ENCODE results near the gene PLA2G2C.

GRCh38 chr1:20220036-20220435, 33.7 kb upstream of the PLA2G2C start:
- no peak for TF ChIP-seq ZNF660 (tag by site-specific recombination; IDR thresholded peaks at IDR 0.05)
- no peak for TF ChIP-seq ZNF274 (IDR thresholded peaks at IDR 0.05; ENCODE audit: low read length)
- TF ChIP-seq ZNF274 (tag by site-specific recombination; IDR thresholded peaks at IDR 0.05; ENCODE audit: borderline replicate concordance): no peak
- no peak for TF ChIP-seq CTCF (tag by site-specific recombination; IDR thresholded peaks at IDR 0.05)
- TF ChIP-seq ZBTB7A (tag by site-specific recombination; IDR thresholded peaks at IDR 0.05; ENCODE audit: low read depth): no peak
- TF ChIP-seq REST (tag by site-specific recombination; IDR thresholded peaks at IDR 0.05): no peak
- no peak for TF ChIP-seq ZNF488 (tag by site-specific recombination; IDR thresholded peaks at IDR 0.05)
- no peak for TF ChIP-seq ZNF19 (tag by site-specific recombination; IDR thresholded peaks at IDR 0.05; ENCODE audit: low read depth)
- TF ChIP-seq WT1 (tag by site-specific recombination; IDR thresholded peaks at IDR 0.05): no peak
- TF ChIP-seq ZNF121 (tag by site-specific recombination; IDR thresholded peaks at IDR 0.05): no peak
- TF ChIP-seq PBX3 (CRISPR knock-in tag; IDR thresholded peaks at IDR 0.05): no peak
- no peak for TF ChIP-seq GLI4 (tag by site-specific recombination; IDR thresholded peaks at IDR 0.05)

All from HEK293 (cell line).